Omental fat pad (tissue), 4 donors: ENCODE measurements around the gene RNF5. TPM values are rescaled to one million over a fixed set of nuclear protein-coding genes. Genes with fewer than 3 reads are reported as not detected.

Experiments used
- ATAC-seq: fragments of 150-250 bp; one replicate; pipeline ENCODE4 v1.9.1; 2016; ENCODE audit warnings: mild to moderate bottlenecking, moderate library complexity; ENCODE audit not compliant: low FRiP score
- DNase-seq: peaks from one replicate; pipeline ENCODE4 v3.0.0-alpha.2; 2019; ENCODE audit warnings: low spot score
- total RNA-seq, 4 donors: library from RNA; depleted of rRNA; stranded (reverse); fragments of >200 nt; gene quantifications; one replicate each; pipeline ENCODE4 v1.1.0, GENCODE V29; 2016
- TF ChIP-seq, protein P1 (sequence below), 3 donors: fragments of 450-650 bp; IDR thresholded peaks; one replicate each; pipeline ENCODE4 v1.5.1; 2016 to 2017; ENCODE audit warnings: antibody characterized with exemption in 3 of 3, mild to moderate bottlenecking in 3 of 3, moderate library complexity in 2 of 3

Gene RNF5
- total RNA-seq, 4 donors from 2014 or later, result 35.1 to 59.1 (median 50.6) TPM

DNA sequence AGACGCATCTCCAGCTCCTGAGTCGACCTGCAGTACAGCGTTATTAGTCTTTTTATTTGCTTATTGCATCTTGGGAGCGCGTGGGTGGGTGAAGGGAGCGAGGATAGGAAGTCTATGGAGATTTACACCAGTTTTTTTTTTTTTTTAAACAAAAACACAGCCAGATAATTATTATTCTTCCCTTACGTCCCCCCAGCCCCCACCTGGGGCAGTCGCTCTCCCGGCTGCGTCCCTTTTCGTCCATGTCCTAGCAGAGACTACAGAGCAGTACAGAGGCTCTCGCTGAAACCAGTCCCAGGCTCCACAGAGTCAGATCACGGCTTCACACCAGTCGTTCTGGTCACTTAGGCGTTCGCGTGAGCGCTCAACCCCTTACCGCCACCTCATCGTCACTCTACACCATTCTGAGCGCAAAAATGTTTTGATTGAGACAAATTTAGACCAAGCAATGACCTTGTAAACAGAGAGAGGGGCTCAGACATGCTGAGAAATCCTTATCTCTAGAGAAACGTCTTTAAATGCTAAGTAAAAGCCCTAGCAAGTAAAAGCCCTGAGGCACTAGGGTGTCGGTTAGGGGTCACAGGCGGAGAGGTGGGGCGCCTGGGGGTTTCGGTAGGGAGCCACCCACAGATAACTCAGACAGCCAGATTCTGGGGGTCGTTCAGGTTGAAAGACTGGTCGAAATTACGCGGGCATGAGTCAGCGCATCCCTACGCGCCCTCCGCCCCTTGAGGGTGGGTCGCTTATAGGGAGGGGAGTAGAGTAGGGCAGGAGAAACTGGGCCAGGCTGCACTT is 25.2 kb upstream of the RNF5 start:
- TF ChIP-seq, protein P1, sequence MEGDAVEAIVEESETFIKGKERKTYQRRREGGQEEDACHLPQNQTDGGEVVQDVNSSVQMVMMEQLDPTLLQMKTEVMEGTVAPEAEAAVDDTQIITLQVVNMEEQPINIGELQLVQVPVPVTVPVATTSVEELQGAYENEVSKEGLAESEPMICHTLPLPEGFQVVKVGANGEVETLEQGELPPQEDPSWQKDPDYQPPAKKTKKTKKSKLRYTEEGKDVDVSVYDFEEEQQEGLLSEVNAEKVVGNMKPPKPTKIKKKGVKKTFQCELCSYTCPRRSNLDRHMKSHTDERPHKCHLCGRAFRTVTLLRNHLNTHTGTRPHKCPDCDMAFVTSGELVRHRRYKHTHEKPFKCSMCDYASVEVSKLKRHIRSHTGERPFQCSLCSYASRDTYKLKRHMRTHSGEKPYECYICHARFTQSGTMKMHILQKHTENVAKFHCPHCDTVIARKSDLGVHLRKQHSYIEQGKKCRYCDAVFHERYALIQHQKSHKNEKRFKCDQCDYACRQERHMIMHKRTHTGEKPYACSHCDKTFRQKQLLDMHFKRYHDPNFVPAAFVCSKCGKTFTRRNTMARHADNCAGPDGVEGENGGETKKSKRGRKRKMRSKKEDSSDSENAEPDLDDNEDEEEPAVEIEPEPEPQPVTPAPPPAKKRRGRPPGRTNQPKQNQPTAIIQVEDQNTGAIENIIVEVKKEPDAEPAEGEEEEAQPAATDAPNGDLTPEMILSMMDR (IDR thresholded peaks at IDR 0.05), result no peak
- DNase-seq, result no peak
- ATAC-seq, result peak; percentile 62

DNA sequence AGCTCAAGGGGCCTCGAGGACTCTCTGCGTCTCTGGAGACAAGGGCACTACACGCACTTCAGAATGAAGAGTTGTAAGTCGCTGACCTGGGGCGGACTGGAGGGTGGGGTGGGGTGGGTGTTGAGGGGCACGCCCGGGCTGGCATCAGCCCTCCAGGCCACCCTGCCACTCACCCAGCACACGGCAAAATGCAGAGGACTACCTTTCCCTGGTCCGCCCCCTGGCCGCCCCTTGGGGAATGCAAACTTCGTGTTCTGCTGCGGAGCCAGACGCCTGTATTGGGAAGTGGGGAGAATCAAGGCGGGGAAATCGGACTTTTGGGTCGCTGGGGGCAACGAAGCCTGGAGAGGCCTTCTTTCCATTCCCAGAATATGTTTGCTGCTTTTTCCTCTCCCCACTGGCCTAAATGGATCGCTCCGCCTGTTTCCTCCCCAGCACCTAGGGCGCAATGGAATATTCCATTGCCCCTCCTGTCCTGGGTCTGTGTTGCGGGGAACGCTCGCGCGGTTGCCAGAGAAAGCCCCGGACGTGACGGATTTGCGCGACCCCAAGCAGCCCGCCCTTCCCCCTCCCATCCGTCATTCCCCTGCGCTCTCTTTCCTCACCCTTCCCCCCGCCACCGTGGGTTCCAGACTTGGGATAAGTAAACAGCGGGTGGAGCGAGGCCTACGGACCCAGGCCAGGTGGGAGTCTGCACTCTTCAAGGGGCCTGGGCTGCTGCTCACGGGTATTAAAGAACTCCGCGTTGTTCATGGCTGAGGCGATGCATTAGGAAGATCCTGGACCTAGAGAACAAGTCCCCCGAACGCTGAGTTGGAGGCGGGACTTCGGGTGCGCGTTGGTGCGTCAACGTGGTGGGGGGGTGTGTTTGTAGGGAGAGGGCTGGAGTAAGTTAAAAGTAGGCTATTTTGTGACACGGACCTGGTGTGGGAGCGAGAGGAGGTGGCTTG is 24.4 kb upstream of the RNF5 start, which contains the start of gene PPT2:
TSS of gene PPT2 (plus strand) at position 578 of the 950 bp plus-strand sequence. CDS start 454 bp downstream, outside the sequence.
- TF ChIP-seq, protein P1 (IDR thresholded peaks at IDR 0.05), result no peak
- DNase-seq (peak; percentile 62), ATAC-seq (peak; percentile 76)

GRCh38 chr6:32154514-32155161 is 23.6 kb upstream of the RNF5 start:
- TF ChIP-seq, protein P1 (IDR thresholded peaks at IDR 0.05), result no peak
- peak; percentile 45 for ATAC-seq
- DNase-seq, result no peak

DNA sequence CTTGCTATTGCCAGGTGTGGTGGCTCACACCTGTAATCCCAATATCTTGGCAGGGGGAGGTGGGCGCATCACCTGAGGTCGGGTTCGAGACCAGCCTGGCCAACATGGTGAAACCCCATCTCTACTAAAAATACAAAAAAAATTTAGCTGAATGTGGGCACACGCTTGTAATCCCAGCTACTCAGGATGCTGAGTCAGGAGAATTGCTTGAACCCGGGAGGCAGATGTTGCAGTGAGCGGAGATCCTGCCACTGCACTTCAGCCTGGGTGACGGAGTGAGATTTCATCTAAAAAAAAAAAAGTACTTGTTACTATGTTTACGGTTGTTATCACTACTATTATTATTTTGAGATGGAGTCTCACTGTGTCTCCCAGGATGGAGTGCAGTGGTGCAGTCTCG is 21.3 kb upstream of the RNF5 start:
- no peak for DNase-seq

DNA sequence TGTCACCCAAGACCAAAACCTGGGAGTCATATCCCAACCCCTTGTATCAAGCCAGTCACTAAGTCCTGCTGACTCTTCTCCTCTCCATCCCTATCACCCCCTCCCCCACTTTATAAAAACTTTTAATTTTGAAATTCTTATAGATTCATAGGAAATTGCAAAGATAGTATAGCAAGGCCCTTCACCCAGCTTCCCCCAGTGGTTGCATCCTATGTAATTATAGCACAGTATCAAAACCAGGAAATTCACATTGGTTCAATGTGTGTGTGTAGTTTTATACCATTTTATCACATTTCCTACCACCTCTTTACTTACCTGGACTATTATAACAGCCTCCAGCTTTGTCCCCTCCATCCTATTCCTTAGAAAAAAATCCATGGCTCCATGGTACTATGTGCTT is 20.2 kb upstream of the RNF5 start:
- TF ChIP-seq, protein P1 (IDR thresholded peaks at IDR 0.05), result no peak
- DNase-seq, result no peak
- no peak for ATAC-seq

More for the DNA sequence above, 21.3 kb upstream of the RNF5 start:
- TF ChIP-seq, protein P1 (IDR thresholded peaks at IDR 0.05), result no peak
- ATAC-seq, result no peak

DNA sequence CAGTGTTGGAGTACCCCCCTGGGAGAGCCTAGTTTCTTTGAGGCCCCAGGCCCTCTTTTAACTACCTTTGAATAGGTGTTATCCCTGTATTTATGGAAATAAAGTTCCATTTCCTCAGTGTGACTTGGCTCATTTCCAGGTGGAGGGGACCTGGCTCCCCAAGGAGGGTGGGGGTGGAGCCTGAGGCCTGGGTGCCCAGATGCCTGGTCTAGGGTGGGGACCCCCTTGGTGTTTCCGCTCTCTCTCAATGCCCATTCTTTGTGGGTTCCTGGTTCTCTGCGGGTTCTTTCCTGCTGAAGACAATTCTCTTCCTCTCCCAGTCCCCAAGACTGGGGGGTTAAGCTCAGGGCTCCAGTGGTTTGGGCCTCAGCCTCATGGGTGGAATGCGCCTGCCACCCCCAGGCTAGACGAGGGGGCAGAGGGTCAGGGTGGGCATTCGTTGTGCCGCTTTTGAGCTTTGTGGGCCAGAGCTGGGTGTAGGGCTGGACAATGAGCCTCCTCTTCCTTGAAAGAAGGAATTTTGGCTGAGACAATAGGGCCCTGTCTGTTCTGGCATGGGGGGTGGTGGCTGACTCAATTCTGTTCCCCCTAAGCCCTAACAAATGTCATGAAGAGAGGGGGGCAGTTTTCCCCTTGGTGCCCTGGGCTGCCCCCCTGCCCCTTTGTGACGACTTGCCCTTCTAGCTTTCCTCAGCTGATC is 14.5 kb upstream of the RNF5 start:
- TF ChIP-seq, protein P1 (IDR thresholded peaks at IDR 0.05), result no peak
- ATAC-seq, result no peak
- no peak for DNase-seq
